H9 (cell line): ENCODE results near the gene SLC7A11. TPM values are rescaled to one million over a fixed set of nuclear protein-coding genes. Genes with fewer than 3 reads are reported as not detected.

ENCODE experiments used
- DNase-seq: peaks from one replicate; pipeline ENCODE4 v3.0.0-alpha.2; 2017
- H2AFZ ChIP-seq: one replicate; pipeline ENCODE4 v1.6.1; 2013; ENCODE audit warnings: mild to moderate bottlenecking, low read length, control low read depth, moderate library complexity
- H2AK5ac ChIP-seq: 2 replicates; pipeline ENCODE4 v1.6.1; 2013; ENCODE audit warnings: low read length, control low read depth, mixed read lengths; ENCODE audit not compliant: insufficient read length
- H2BK120ac ChIP-seq: one replicate; pipeline ENCODE4 v1.6.1; 2013; ENCODE audit warnings: low read depth, mild to moderate bottlenecking, low read length, control low read depth, inconsistent platforms; ENCODE audit not compliant: poor library complexity, severe bottlenecking
- H2BK12ac ChIP-seq: 2 replicates; pipeline ENCODE4 v1.6.1; 2013; ENCODE audit warnings: low read length, control low read depth, mixed read lengths, low read depth; ENCODE audit not compliant: insufficient read length
- H2BK15ac ChIP-seq: 2 replicates; pipeline ENCODE4 v1.6.1; 2013; ENCODE audit warnings: low read depth, low read length, control low read depth
- H2BK20ac ChIP-seq: one replicate; pipeline ENCODE4 v1.6.1; 2013; ENCODE audit warnings: low read depth, mild to moderate bottlenecking, low read length, control low read depth, inconsistent platforms; ENCODE audit not compliant: poor library complexity, severe bottlenecking
- H2BK5ac ChIP-seq: 2 replicates; pipeline ENCODE4 v1.6.1; 2013; ENCODE audit warnings: low read length, control low read depth, mixed read lengths; ENCODE audit not compliant: insufficient read length
- H3K14ac ChIP-seq: 2 replicates; pipeline ENCODE4 v1.6.1; 2013; ENCODE audit warnings: low read length, control low read depth; ENCODE audit not compliant: insufficient read depth
- H3K18ac ChIP-seq: 2 replicates; pipeline ENCODE4 v1.6.1; 2013; ENCODE audit warnings: low read depth, mild to moderate bottlenecking, mixed read lengths, low read length, control low read depth; ENCODE audit not compliant: insufficient read length
- H3K23ac ChIP-seq: 2 replicates; pipeline ENCODE4 v1.6.1; 2013; ENCODE audit warnings: low read length, control low read depth, mixed read lengths, low read depth; ENCODE audit not compliant: insufficient read length
- H3K23me2 ChIP-seq: 2 replicates; pipeline ENCODE4 v1.6.1; 2013; ENCODE audit warnings: low read depth, mild to moderate bottlenecking, mixed read lengths, low read length, control low read depth; ENCODE audit not compliant: insufficient read length, poor library complexity, severe bottlenecking
- H3K27ac ChIP-seq: 2 replicates; pipeline ENCODE4 v1.5.1; 2013; ENCODE audit warnings: low read length, control low read depth, mixed read lengths, low read depth; ENCODE audit not compliant: insufficient read length
- H3K27me3 ChIP-seq: 2 replicates; pipeline ENCODE4 v1.6.1; 2013; ENCODE audit warnings: low read length, control low read depth, inconsistent platforms; ENCODE audit not compliant: insufficient read depth
- H3K4ac ChIP-seq: 2 replicates; pipeline ENCODE4 v1.6.1; 2013; ENCODE audit warnings: low read depth, mild to moderate bottlenecking, control low read depth, inconsistent platforms, low read length, moderate library complexity
- H3K4me1 ChIP-seq: 2 replicates; pipeline ENCODE4 v1.6.1; 2013; ENCODE audit warnings: low read length, control low read depth, inconsistent platforms; ENCODE audit not compliant: insufficient read depth
- H3K4me2 ChIP-seq: 2 replicates; pipeline ENCODE4 v1.6.1; 2013; ENCODE audit warnings: low read length, control low read depth, mixed read lengths; ENCODE audit not compliant: insufficient read length, insufficient read depth
- H3K56ac ChIP-seq: 2 replicates; pipeline ENCODE4 v1.6.1; 2013; ENCODE audit warnings: low read depth, mild to moderate bottlenecking, mixed read lengths, low read length, control low read depth; ENCODE audit not compliant: insufficient read length
- H3K79me1 ChIP-seq: 2 replicates; pipeline ENCODE4 v1.6.1; 2013; ENCODE audit warnings: low read depth, mild to moderate bottlenecking, moderate library complexity, low read length, control low read depth, inconsistent platforms; ENCODE audit not compliant: insufficient read depth, poor library complexity, severe bottlenecking
- H3K79me2 ChIP-seq: 2 replicates; pipeline ENCODE4 v1.6.1; 2013; ENCODE audit warnings: low read length, control low read depth, inconsistent platforms; ENCODE audit not compliant: insufficient read depth
- H3K9ac ChIP-seq: 2 replicates; pipeline ENCODE4 v1.6.1; 2013; ENCODE audit warnings: low read length, control low read depth, mixed read lengths; ENCODE audit not compliant: insufficient read length; ENCODE audit errors: extremely low read depth
- H3K9me3 ChIP-seq: one replicate; pipeline ENCODE4 v1.6.1; 2013; ENCODE audit warnings: low read depth, low read length, inconsistent platforms; ENCODE audit not compliant: control insufficient read depth
- H3T11ph ChIP-seq: one replicate; pipeline ENCODE4 v1.6.1; 2013; ENCODE audit warnings: mild to moderate bottlenecking, low read length, control low read depth, inconsistent platforms
- H4K20me1 ChIP-seq: one replicate; pipeline ENCODE4 v1.6.1; 2013; ENCODE audit not compliant: control insufficient read depth, insufficient read length, insufficient read depth
- H4K5ac ChIP-seq: 2 replicates; pipeline ENCODE4 v1.6.1; 2013; ENCODE audit warnings: low read depth, mild to moderate bottlenecking, mixed read lengths, low read length, control low read depth; ENCODE audit not compliant: insufficient read length
- H4K8ac ChIP-seq: replicated peaks from 2 replicates; pipeline ENCODE4 v1.6.1; 2013; ENCODE audit warnings: low read length, control low read depth, mixed read lengths, low read depth; ENCODE audit not compliant: insufficient read length
- H4K91ac ChIP-seq: 2 replicates; pipeline ENCODE4 v1.6.1; 2013; ENCODE audit warnings: low read depth, mild to moderate bottlenecking, moderate library complexity, mixed read lengths, low read length, control low read depth; ENCODE audit not compliant: insufficient read length
- H3K27ac Mint-ChIP-seq, 3 experiments: 2 replicates in 2 of 3; 3 replicates in 1 of 3; pipeline ENCODE4 v1.8.0; 2020 to 2021; ENCODE audit warnings: mixed read lengths in 3 of 3, mild to moderate bottlenecking in 1 of 3, moderate library complexity in 1 of 3
- H3K27me3 Mint-ChIP-seq: 2 replicates; pipeline ENCODE4 v1.8.0; 2021; ENCODE audit warnings: low read depth, mild to moderate bottlenecking, moderate library complexity, mixed read lengths
- H3K36me3 Mint-ChIP-seq, 3 experiments: 2 replicates in 2 of 3; 3 replicates in 1 of 3; pipeline ENCODE4 v1.8.0; 2020 to 2021; ENCODE audit warnings: low read depth in 3 of 3, mixed read lengths in 3 of 3; ENCODE audit not compliant: insufficient read depth in 1 of 3
- H3K4me1 Mint-ChIP-seq, 2 experiments: 2 replicates each; pipeline ENCODE4 v1.8.0; 2020; ENCODE audit warnings: mixed read lengths in 2 of 2
- H3K4me3 Mint-ChIP-seq, 2 experiments: 2 replicates in 1 of 2; 3 replicates in 1 of 2; pipeline ENCODE4 v1.8.0; 2020 to 2021; ENCODE audit warnings: mild to moderate bottlenecking in 2 of 2, mixed read lengths in 2 of 2, moderate library complexity in 1 of 2
- H3K9me3 Mint-ChIP-seq, 2 experiments: 2 replicates in 1 of 2; 3 replicates in 1 of 2; pipeline ENCODE4 v1.8.0; 2020; ENCODE audit warnings: mild to moderate bottlenecking in 2 of 2, mixed read lengths in 2 of 2, moderate library complexity in 1 of 2
- WGBS: extraction: QIAGEN DNeasy Blood & Tissue Kit; methylation state at CpG from one replicate; pipeline ENCODE4 v1.1.7; 2013; ENCODE audit warnings: missing lambda C conversion rate, low lambda C conversion rate, mixed read lengths; ENCODE audit not compliant: insufficient read length; ENCODE audit errors: extremely low coverage; 5-methylcytosine and 5-hydroxymethylcytosine counted together
- total RNA-seq: library from RNA; stranded (reverse); gene quantifications from 2 replicates; pipeline ENCODE4 v1.2.1, GENCODE V29; 2021
- TF ChIP-seq, protein P1 (sequence below): fragments of 200-600 bp; sonication (generic); conservative IDR thresholded peaks from 3 replicates; pipeline ENCODE4 v1.8.0; 2021; ENCODE audit warnings: antibody characterized with exemption, mild to moderate bottlenecking

SLC7A11 gene
- total RNA-seq, 1 experiment from 2014 or later = 19.8 TPM

DNA sequence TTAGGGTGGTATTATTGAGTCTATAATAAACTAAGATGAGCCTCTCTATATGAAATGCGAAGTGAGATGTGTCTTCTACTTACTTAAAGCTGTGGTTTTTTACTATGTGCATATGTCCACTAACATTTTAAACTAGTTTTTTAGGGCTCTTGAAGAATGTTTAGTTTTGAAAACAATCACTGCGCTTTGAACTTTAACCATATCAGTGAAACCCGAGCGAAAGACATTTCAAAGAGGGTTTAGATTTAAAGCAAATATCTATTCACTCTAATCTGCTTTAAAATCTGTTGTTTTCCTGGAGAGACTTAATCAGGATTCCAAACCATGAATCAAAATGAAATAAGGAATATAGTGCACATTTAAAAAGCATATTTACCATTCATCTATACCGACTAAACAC is 24.8 kb upstream of the SLC7A11 start:
- H3K56ac ChIP-seq = no peak overlapping the region
- no peak overlapping the region for H4K5ac ChIP-seq
- TF ChIP-seq, protein P1, sequence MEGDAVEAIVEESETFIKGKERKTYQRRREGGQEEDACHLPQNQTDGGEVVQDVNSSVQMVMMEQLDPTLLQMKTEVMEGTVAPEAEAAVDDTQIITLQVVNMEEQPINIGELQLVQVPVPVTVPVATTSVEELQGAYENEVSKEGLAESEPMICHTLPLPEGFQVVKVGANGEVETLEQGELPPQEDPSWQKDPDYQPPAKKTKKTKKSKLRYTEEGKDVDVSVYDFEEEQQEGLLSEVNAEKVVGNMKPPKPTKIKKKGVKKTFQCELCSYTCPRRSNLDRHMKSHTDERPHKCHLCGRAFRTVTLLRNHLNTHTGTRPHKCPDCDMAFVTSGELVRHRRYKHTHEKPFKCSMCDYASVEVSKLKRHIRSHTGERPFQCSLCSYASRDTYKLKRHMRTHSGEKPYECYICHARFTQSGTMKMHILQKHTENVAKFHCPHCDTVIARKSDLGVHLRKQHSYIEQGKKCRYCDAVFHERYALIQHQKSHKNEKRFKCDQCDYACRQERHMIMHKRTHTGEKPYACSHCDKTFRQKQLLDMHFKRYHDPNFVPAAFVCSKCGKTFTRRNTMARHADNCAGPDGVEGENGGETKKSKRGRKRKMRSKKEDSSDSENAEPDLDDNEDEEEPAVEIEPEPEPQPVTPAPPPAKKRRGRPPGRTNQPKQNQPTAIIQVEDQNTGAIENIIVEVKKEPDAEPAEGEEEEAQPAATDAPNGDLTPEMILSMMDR = no peak
- no peaks in the 10 kb centered on the region for H3K27me3 ChIP-seq
- H3K4ac ChIP-seq = no peak overlapping the region
- H3K4me2 ChIP-seq = no peak overlapping the region
- no peak overlapping the region for H2BK120ac ChIP-seq
- no peaks in the 10 kb centered on the region; a peak in 1 of 7 replicates for H3K36me3 Mint-ChIP-seq
- H3K9me3 ChIP-seq = no peaks in the 10 kb centered on the region
- no peak overlapping the region for H3K9ac ChIP-seq
- H2BK5ac ChIP-seq = no peak overlapping the region
- no CpG with 5 or more reads among the region's 5 CpGs for WGBS
- no peak overlapping the region for H2BK20ac ChIP-seq
- H3T11ph ChIP-seq = no peak overlapping the region
- H3K14ac ChIP-seq = no peak overlapping the region
- H4K91ac ChIP-seq = no peak overlapping the region
- H2BK15ac ChIP-seq = no peak overlapping the region
- H3K23ac ChIP-seq = no peak overlapping the region
- H3K27ac Mint-ChIP-seq = no peak overlapping the region
- DNase-seq = no peak
- no peaks in the 10 kb centered on the region for H4K20me1 ChIP-seq
- peaks cover 2 to 7% of the 10 kb centered on the region in 2 experiments; a peak in 1 of 4 replicates for H3K4me1 Mint-ChIP-seq
- H3K4me1 ChIP-seq = no peaks in the 10 kb centered on the region
- no peak overlapping the region for H2AK5ac ChIP-seq
- no peaks in the 10 kb centered on the region for H3K9me3 Mint-ChIP-seq
- no peaks in the 10 kb centered on the region for H3K23me2 ChIP-seq
- H3K79me1 ChIP-seq = no peaks in the 10 kb centered on the region
- no peaks in the 10 kb centered on the region for H3K27me3 Mint-ChIP-seq
- H3K4me3 Mint-ChIP-seq = no peak overlapping the region
- no peak overlapping the region for H2BK12ac ChIP-seq
- H3K18ac ChIP-seq = no peak overlapping the region
- H3K27ac ChIP-seq = no peak overlapping the region
- no peak overlapping the region for H2AFZ ChIP-seq
- no peak overlapping the region for H4K8ac ChIP-seq
- H3K79me2 ChIP-seq = no peaks in the 10 kb centered on the region
